Measurements from ENCODE around the gene GBP4.

DNA sequence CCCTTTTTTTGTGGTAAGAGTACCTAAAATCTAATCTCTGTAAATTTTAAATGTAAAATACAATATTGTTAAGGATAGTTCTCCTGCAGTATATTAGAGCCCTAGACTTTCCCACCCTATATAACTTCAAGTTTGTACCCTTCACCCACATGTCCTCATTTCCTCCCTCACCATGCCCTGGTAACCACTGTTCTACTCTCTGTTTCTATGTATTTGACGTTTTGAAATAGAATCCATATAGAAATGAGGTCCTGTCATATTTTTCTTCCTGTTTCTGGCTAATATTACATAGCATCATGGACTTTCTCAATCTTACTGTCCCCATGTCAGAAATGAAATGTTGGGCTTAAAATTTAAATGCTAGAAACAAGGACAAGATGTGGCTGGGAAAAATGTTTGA, 47.7 kb downstream of the GBP4 start:
- TF ChIP-seq EZH2phosphoT487 (IDR thresholded peaks at IDR 0.05; ENCODE audit: low read depth, severe bottlenecking, unreplicated experiment) (no peak), EZH2 (IDR thresholded peaks at IDR 0.05; ENCODE audit: borderline replicate concordance) (no peak)
